Body of pancreas (tissue), 4 donors: ENCODE results near the gene ELOVL6.

Experiments
- CTCF ChIP-seq, 7 experiments: fragments of 450-650 bp in 4 of 7; fragments of 200-600 bp in 3 of 7; sonication (generic) in 3 of 7; IDR thresholded peaks; one replicate each; pipeline ENCODE4 v1.5.1; 2016 to 2019; ENCODE audit warnings: antibody characterized with exemption in 7 of 7
- POLR2A ChIP-seq, 3 donors: fragments of 450-650 bp; IDR thresholded peaks; one replicate each; pipeline ENCODE4 v1.6.1; 2016; ENCODE audit warnings: antibody characterized with exemption in 3 of 3, mild to moderate bottlenecking in 2 of 3

DNA sequence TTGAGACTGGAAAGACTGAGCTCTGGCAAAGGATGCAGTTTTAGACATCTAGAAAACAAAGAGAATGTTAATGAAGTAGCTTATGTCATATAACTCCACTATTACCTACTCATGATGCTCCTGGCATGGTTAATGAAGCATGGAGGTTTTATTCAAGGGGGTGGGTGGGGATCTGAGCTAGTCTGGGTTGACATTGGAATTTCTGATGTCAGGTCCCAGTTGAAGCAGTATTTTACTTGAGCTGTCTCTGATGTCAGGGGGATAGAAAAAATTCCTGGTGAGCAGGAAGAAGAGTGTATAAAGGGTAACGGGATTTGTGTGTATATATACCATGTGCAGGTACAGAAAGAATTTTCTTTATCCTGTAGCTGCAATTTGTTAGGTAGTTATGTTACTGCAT is 102.0 kb downstream of the ELOVL6 start:
- TF ChIP-seq CTCF (IDR thresholded peaks at IDR 0.05) = no peak
- TF ChIP-seq POLR2A (IDR thresholded peaks at IDR 0.05) = no peak
